ENCODE results near the gene MEP1B.
"Not testable (repeated sequence)": the region's sequence is repeated elsewhere in the genome, so short reads cannot be mapped to it uniquely, and the experiment has no call there.

Gene MEP1B

DNA sequence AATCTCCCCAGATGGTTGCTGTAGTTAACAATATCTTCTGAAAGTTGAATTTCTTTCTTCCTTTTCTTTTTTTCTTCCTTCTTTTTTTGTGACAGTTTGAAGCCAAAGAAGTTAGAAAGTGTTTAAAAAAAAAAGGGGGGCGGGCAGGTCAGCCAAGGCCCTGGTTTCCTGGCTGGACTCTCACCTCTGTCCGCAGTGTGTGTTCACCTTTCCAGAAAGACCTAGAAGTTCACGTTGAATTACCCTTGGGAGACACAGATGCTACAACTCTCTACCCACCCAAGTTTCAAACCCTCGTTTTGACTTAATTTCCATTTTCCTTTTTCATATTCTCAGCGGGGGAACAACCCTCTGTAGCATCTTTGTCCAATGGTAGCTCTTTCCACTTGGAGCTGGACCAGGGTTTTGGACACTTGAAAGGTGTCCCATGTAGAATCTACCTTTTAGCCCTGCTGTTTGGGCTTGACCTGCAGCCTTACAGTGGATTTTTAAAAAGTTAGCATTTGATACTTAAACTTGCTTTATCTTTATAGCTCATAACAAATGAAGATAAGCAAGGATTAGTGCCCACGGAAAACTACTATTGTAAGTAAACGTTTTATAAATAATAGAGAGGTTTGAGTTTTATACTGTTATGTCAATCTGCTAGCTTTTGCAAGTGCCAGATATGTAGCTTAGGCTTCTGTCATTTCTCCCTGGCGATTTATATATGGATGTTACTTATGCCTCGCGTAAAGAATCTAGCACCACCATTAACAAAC lies 20.0 kb downstream of the MEP1B start:
- no peak for DNase-seq (ENCODE audit: low spot score)

DNA sequence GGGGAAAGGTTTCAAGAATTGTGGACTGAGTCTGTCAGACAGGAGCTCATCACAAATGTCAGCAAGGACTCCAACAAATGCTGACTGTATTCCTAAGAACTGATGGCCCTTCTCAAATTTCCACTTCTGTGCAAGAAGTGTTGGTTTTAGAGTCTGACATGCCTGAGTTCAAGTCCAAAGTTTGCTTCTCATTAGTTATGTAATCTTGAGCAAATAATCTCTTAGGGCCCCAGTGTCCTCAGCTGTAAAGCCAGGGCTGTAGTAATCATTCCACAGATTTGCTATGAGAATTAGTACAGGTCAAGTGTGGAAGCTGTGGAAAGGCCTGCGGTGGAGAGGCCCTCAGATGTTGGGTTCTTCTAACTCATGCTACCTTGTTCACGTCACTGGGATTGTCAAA lies 23.9 kb downstream of the MEP1B start:
- DNase-seq (ENCODE audit: low spot score) = no peak

DNA sequence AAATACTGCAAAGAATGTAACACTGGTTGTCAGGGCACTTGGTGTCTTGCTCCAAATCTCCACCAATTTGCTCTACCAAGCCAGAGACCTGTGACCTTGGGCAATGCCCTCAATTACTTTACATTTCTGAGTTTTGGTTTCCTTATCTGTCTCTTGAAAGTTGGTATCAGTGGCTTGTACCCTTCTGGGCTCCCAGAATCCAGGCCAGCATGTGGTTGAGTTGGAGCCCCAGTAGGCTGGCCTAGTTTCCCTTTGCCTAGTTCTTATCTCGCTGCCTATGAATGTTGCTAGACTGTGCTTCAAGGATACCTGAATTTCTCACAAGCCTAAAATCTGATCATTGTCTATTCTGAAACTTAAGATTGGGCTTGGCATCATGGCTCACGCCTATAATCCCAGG lies 26.6 kb downstream of the MEP1B start:
- no peak for DNase-seq (ENCODE audit: low spot score)

DNA sequence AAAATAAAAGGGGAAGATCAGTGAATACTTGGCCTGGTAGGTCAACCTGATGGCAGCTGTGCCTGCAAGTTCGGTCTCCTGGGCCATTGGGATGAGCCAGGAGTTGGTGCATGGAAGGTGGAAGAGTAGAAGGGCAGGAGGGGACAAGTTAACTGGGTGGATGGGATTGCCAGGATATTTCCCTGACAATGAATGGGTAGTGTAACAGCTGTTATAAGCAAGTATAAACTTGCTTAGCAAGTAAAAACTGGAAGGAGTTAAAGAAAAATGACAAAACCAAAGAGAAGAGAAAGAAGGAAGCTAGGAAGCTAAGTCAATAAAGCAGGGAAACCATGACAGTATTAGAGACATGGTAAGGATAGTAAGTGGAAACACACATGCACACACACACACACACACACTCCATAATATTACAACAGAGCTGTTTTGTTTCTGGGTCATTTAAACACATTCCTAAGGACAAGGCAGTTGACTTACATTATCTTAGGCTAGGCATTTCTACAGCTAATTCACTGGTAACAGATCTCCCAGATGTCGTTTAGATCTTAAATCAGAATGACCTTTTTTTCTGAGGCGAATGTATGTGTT lies 29.7 kb downstream of the MEP1B start:
- no peak for DNase-seq (ENCODE audit: low spot score)

DNA sequence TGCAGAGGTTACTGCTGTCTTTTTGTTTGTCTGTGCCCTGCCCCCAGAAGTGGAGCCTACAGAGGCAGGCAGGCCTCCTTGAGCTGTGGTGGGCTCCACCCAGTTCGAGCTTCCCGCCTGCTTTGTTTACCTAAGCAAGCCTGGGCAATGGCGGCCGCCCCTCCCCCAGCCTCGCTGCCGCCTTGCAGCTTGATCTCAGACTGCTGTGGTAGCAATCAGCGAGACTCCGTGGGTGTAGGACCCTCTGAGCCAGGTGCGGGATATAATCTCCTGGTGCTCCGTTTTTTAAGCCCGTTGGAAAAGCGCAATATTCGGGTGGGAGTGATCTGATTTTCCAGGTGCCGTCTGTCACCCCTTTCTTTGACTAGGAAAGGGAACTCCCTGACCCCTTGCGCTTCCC lies 43.5 kb downstream of the MEP1B start:
- DNase-seq (ENCODE audit: low spot score) = not testable (repeated sequence)

DNA sequence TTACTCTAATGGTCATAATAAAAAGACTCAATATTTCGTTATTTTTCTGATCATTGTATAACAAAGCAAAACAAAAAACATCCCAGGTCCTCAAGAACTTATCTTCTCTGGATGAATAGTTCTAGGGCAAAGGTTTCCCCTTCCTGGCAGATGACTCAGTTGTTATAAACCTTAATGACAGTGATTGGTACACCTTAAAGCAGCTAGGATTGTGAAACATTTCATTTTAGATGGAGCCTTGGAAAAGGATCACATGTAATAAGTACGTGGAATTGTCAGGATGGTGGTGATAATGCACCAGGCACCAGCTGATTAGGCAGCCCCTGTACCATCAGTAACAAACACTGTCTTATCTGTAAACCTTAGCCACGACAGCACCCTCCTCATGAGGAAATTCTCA lies 47.2 kb downstream of the MEP1B start:
- DNase-seq (ENCODE audit: low spot score) = no peak

DNA sequence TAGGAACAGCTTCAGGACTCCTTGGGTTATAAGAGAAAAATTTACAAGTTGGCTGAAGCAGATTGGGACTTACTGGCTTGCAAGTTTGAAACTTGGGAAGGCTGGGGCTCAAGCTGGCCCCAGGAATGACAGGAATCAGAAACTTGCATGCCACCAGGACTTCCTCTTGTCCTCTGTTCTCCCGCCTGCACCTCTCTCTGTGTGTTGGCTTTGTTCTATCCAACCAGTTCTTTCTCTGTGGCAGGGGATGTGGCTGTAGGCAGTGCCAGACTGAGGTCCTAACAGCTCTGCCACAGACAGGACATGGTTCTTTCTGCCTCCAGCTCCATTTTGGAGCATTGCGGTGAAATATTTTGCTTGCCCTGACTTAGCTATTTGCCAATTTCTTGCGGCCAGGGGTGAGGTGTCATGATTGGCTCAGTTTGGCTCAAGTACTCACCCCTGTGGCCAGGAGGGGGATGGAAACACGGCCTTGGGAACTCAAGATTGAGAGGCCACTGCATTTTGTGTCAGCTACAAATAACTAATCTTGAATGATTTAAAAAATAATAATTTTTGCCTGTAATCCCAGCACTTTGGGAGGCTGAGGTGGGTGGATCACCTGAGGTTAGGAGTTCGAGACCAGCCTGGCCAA lies 48.9 kb downstream of the MEP1B start:
- no peak for DNase-seq (ENCODE audit: low spot score)

DNA sequence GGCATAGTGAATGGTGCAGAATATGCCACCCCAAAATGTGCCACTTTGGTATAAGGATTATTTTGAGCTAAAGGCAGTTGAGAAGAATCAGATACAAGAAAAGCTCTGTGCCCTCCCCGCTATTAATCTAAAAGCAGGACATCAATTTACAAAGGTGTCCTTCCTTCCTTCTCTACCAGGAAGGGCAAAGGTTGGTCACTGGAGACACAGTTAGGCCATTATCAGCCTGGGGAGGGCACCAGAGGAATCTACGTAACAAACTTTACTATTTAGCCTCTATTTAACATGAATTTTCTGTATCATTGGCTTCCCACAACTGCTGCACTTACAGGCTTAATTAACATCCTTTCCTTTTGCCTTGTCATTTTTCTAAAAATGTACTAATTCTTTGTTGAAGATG lies 52.6 kb downstream of the MEP1B start:
- no peak for DNase-seq (ENCODE audit: low spot score)

DNA sequence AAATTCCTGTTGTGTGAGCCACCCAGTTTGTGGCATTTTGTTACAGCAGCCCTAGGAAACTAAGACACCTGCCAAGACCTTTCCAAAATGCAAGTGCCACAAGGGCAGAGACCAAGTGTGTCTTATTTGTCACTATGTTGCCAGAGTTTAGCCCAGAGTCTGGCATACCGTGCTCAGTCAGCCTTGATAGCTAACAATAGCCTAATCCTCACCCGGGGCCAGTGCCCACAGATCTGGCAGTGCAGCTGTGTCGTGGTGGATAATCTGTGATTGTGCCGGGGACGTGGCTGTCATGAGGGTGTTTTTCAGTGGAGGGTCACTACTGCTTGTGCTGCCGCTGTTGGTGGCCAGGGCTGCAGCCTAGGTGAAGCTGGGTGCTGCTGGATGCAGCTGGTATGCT lies 53.5 kb downstream of the MEP1B start:
- no peak for DNase-seq (ENCODE audit: low spot score)

DNA sequence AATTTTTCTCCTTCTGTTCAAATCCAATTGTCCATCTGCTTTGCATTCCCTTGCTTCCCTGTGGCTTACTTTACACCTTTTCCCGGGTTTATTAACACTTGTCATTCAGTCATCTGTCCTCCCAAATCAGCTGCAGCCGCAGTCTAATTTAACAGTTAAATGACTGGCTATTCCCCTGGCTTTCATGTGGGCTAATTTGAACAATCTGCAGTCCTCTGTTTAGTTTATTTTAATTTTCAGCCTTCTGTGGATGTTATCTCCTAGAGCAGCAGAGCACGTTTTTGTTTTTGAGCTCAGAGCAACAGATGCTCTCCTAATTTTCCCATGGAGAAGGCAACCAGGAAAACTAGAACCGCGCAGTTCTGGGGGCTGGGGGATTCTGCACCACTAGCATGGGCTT lies 55.0 kb downstream of the MEP1B start:
- no peak for DNase-seq (ENCODE audit: low spot score)

DNA sequence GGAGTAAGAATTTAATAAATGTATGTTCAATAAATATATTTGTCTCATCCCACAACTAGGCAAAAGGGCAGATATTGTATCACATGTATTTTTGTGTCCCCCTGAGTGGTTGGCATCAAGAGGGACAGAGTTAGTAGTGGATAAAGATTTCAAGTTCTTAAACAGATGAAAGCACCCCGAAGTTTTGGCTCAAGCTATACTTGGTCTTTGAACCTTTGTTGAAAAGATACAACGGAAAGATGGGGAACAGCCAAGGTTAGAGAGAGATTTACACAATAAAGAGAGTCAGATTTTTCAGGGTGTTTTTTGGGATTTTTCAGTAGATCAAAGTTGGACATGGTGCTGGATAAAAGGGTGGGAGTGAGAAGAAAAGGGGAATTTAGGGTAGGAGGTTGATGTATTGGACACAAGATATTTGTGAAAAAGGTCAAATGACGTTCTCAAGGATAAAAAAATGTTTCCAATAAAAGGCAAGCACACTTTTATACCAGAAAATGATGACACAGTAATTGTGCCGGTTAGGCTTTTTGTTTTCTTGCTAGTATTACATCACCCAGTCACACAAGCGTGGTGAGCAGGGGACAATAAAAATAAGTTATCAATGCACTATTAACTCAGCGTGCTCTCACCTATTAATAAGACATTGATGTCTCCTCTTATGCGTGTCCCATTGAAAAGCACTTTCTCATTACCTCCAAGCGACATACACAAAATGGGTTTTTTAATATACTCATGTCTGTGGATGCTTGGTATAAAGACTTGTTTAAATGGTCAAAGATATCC lies 59.5 kb downstream of the MEP1B start:
- no peak for DNase-seq (ENCODE audit: low spot score)

DNA sequence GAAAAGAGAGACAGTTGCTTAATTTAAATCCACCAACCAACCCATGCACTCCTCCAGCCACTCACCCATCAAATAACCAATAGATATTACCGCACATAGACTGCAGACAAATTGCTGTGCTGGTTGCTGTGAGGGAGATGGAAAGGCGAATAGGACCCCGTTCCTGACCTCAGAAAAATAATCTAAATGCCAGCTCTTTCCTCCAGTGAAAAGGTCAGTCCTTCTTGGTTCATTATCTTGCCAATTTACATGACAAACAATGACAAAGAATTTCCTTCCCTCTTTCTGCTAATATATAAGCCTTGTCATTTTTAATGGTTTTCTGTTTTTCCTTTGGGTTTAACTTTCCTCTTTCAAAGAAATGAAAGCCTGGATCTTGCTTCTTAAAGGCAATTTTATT lies 61.6 kb downstream of the MEP1B start:
- DNase-seq (ENCODE audit: low spot score) = no peak

DNA sequence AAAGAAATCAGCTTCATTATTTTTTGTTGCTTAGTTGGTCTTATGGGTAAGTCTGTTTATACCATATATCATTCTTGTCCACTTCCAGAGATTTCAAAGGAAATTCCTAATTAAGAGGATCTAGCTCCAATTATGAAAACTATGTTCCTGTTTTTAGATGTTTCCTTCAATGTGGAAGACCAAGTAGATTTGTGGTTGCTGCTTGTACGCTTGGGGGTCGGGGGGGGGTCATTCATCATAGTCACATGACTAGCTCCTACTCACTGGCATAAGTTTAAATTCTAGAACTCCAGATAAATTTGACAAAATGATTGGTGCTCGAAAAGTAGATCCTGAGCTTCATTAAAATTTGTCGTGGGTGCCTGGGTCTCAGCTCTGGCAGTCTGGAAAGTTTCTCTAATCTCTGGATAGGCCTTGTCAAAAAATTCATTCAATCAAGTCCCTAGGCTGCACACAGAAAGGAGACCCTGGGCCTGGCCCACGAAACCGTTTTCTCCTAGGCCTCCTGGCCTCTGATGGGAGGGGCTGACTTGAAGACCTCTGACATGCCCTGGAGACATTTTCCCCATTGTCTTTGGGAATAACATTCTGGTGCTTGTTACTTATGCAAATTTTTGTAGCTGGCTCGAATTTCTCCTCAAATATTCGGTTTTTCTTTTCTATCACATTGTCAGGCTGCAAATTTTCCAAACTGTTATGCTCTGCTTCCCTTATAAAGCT lies 62.5 kb downstream of the MEP1B start:
- no peak for DNase-seq (ENCODE audit: low spot score)

DNA sequence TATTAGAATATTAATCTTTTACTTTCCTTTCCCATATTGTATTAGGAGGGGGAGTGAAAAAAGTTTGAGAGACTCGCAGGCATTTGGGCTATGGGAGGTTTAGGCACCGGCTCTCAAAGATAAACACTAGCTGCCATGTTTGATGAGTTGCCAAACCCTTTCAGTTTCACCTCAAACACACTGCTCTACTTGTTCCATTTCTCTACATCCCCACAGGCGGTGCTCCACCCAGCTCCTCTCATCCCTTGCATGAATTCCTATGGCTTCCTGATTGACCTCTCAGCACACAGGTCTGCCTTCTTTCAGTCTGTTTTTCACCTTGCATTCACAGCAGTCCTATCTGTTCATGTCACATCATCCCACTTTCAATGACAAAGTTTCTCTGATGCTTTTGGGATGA lies 65.7 kb downstream of the MEP1B start:
- no peak for DNase-seq (ENCODE audit: low spot score)

DNA sequence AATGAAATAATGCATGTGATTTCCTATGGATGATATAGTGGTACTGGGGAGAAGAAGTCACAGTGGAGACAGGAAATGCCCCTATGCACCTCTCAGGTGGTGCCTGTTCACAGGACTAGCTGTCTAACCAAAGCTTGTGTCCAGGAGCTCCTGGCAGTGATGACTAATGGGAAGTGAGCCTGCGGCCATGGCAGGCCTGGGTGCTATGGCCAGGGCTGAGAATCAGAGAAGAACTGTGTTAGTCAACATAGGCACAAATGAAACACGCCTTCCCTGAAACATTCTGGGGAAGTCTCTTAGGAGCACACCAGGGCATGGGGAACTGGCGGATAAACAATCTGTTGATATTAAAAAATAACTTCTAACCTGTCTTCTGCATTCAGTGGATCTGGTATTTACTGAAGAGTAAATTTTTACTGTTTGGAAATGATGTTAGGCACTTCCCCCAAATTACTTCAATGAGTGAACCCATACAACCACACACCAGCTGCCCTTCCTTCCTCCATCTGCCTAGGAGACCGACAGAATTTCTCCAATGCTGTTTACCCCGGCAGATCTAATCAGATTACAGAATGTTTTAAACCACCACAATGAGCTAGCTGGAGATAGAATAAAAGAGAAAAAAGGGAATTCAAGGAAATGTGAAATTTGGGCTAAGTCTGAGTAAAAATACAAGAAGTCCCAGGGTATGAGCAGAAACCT lies 67.4 kb downstream of the MEP1B start:
- DNase-seq (ENCODE audit: low spot score) = no peak

DNA sequence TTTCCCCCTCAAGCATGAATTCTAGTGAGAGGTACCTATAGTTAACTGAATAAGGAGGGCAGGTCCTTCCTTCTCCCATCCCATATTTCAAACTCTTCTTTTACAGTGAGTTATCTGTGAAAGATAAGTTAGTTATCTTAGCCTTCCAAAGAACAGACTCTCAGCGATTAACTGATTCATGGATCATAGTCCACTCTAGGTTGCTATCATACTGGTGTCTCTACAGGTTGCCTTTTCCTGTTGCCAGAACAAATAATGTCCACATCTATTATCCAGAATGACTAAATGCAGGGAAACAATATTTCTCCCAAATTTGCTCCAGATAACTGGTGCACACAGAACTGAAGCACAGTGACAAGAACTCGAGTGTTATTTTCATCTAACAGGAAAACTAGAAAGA lies 68.3 kb downstream of the MEP1B start:
- no peak for DNase-seq (ENCODE audit: low spot score)

DNA sequence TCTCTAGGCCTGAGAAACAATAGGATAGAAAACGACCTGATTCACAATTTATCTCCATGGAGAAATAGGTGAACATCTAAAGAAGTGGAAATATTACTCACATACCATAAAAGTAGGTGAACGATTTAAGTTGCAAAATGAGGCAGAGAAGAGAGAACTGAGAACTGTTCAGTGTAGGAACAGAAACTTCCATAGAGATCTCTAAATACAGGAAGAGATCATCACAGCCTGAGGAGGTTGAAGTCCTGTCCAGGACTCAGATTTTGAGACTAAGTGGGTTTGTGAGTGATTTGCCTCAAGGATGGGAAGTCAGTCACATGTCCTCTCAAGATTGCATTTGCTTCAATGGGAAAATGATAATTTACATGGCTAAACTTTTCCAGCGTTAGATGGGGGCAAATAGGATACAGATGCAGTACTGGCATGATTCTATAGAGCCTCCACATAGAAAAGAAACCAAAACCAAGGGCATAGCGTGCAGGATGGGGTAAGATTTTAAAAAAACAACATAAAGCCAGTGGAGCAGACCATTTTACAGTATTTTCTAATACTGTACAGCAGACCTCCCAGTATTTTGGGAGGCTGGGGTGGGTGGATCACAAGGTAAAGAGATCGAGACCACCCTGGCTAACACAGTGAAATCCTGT lies 68.8 kb downstream of the MEP1B start:
- no peak for DNase-seq (ENCODE audit: low spot score)

DNA sequence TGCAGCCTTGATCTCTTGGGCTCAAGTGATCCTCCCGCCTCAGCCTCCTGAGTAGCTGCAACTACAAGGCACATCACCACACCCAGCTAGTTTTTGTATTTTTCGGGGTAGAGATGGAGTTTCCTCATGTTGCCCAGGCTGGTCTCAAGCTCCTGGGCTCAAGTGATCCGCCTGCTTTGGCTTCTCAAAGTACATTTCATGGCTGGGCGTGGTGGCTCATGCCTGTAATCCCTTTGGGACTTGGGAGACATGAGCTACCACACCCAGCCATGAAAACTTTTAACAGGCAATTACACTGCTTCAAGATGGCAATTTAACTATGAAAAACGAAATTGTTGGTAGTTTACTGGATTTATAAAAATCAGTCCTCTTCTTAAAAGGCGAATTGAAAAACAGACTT lies 69.7 kb downstream of the MEP1B start:
- no peak for DNase-seq (ENCODE audit: low spot score)

DNA sequence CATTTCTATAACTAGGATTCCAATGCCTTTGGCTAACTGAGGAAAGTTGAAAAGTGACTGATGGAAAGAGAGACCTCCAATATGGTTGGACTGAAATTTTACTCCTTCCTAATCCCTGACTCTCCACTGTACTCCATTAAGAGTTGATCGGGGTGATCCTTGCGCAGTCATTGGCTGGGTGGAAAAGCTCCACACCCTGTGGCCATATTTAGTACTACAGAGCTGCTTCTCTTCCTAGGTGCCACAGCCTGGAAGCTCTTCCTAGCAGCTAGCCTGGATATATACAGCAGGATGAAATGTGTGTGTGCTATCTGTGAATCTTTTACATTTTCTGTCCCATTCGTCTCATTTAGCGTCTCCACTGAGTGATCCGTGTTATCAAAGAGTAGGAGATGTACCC lies 71.2 kb downstream of the MEP1B start:
- DNase-seq (ENCODE audit: low spot score) = no peak

DNA sequence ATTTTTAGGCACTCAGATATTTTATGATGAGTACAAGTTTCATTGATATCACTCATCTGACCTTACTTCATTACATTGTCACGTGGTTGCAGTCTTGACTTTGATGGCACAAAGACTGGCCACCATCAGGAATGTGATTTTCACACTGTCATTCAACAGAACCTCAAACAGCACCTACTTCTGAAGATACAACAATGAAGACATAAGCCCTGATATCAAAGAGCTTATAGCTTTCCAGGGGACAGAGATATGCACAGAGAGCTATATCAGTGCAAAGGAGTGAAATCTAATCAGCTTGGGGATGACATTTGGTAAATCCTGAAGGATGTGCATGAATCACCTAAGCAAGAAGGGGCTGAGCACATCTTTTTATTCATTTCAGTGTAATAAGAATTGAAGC lies 72.3 kb downstream of the MEP1B start:
- DNase-seq (ENCODE audit: low spot score) = no peak

DNA sequence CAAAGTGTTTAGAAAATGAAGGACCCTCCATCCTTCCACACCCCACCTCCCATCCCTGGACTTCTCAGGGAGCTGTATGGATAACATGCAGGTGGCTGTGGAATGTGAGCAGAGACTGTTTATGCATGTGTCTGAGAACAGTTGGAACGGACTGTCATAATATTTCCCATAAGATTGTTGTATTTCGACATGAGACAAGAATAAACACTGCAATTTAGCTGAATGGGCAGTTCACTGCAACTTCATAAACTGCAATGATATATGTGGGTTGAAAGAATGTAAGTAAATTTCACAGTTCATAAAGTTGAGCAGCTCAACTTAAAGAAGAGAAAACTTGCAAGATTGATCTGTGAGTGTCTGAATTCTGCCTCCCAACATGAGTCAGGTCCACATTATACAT lies 74.6 kb downstream of the MEP1B start:
- no peak for DNase-seq (ENCODE audit: low spot score)
